ENCODE results near the gene TNFAIP3. TPM values are rescaled to one million over a fixed set of nuclear protein-coding genes. Genes with fewer than 3 reads are reported as not detected.

Gene TNFAIP3
- polyA plus RNA-seq, 3 donors, result 35.5 to 273 (median 38.4) TPM

- H3K4me2 ChIP-seq (replicated peaks; ENCODE audit: extremely low read depth, low read length, poor library complexity, severe bottlenecking), result peak overlapping the region; percentile 77
- 0% methylated on average over 10 of the region's 25 CpGs for WGBS (ENCODE audit: insufficient coverage)
- H3K27ac ChIP-seq (ENCODE audit: low read depth in 1 of 2, low read length in 2 of 2), result peak overlapping the region; percentile 97 to 98
- H3K9me3 Mint-ChIP-seq, result peaks cover 0 to 2% (median 0%) of the 10 kb centered on the region in 7 donors
- H3K79me2 ChIP-seq (ENCODE audit: insufficient read depth, low read length), result peaks cover 42% of the 10 kb centered on the region
- H3K9me3 ChIP-seq (replicated peaks in 1 of 2; ENCODE audit: control insufficient read depth in 1 of 2, insufficient read depth in 1 of 2, low read length in 2 of 2), result no peaks in the 10 kb centered on the region
- H3K4me1 ChIP-seq (ENCODE audit: control insufficient read depth in 1 of 2, insufficient read depth in 2 of 2, low read length in 2 of 2), result peaks cover 42 to 50% of the 10 kb centered on the region in 2 donors
- H3K4me3 Mint-ChIP-seq, result peak overlapping the region; percentile 87 to 93
- H3K27me3 ChIP-seq (ENCODE audit: control insufficient read depth in 2 of 2, insufficient read depth in 2 of 2, low read length in 2 of 2), result no peaks in the 10 kb centered on the region
- intact Hi-C loops (cut with micrococcal nuclease), result loop anchor here (2.0 to 5.0 kb wide), 6 partner anchors 20 to 160 kb away; no protein-coding TSS in a partner anchor
- H3K9ac ChIP-seq (ENCODE audit: insufficient read depth, low read length, poor library complexity, severe bottlenecking), result peak overlapping the region; percentile 89
- H3K27ac Mint-ChIP-seq, result peak overlapping the region; percentile 99 to 100 (median 99)
- peak overlapping the region; percentile 64 to 78 (median 69) for H3K4me3 ChIP-seq (replicated peaks in 1 of 3; ENCODE audit: low read depth in 2 of 3, low read length in 3 of 3)
- peaks cover 40% of the 10 kb centered on the region for H4K20me1 ChIP-seq (ENCODE audit: insufficient read depth, low read length)
- TF ChIP-seq, protein P1, sequence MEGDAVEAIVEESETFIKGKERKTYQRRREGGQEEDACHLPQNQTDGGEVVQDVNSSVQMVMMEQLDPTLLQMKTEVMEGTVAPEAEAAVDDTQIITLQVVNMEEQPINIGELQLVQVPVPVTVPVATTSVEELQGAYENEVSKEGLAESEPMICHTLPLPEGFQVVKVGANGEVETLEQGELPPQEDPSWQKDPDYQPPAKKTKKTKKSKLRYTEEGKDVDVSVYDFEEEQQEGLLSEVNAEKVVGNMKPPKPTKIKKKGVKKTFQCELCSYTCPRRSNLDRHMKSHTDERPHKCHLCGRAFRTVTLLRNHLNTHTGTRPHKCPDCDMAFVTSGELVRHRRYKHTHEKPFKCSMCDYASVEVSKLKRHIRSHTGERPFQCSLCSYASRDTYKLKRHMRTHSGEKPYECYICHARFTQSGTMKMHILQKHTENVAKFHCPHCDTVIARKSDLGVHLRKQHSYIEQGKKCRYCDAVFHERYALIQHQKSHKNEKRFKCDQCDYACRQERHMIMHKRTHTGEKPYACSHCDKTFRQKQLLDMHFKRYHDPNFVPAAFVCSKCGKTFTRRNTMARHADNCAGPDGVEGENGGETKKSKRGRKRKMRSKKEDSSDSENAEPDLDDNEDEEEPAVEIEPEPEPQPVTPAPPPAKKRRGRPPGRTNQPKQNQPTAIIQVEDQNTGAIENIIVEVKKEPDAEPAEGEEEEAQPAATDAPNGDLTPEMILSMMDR (IDR thresholded peaks at IDR 0.05), result no peak
- DNase-seq, result peak; percentile 59 to 82 (median 66)
- H3K27me3 Mint-ChIP-seq (ENCODE audit: low read depth in 3 of 3), result peaks cover 0 to 2% (median 1%) of the 10 kb centered on the region in 3 donors
- peaks cover 55% of the 10 kb centered on the region for H3K4me1 Mint-ChIP-seq
- peak overlapping the region; percentile 31 for H2AFZ ChIP-seq (ENCODE audit: insufficient read depth, low read depth, low read length, poor library complexity, severe bottlenecking)
- H3K36me3 Mint-ChIP-seq, result peaks cover 13 to 22% of the 10 kb centered on the region in 2 donors
- H3K36me3 ChIP-seq (replicated peaks in 1 of 2; ENCODE audit: control insufficient read depth in 1 of 2, insufficient read depth in 2 of 2, low read length in 2 of 2), result peaks cover 2 to 6% of the 10 kb centered on the region in 2 donors
Observed at GRCh38 chr6:137866200-137866913, 702 bp upstream of the TNFAIP3 start.

GRCh38 chr6:137867685-137868509 is 838 bp downstream of the TNFAIP3 start:
- Mint-ChIP-seq H3K27me3 (ENCODE audit: low read depth in 3 of 3) (peaks cover 0 to 2% (median 1%) of the 10 kb centered on the region in 3 donors), H3K4me3 (peak overlapping the region; percentile 93 to 96), H3K27ac (peak overlapping the region; percentile 94 to 99 (median 98)), H3K4me1 (peaks cover 68% of the 10 kb centered on the region), H3K36me3 (peaks cover 29 to 36% of the 10 kb centered on the region in 2 donors), H3K9me3 (peaks cover 0 to 2% (median 0%) of the 10 kb centered on the region in 7 donors)
- Histone ChIP-seq H3K4me2 (replicated peaks; ENCODE audit: extremely low read depth, low read length, poor library complexity, severe bottlenecking) (peak overlapping the region; percentile 89), H3K9me3 (replicated peaks in 1 of 2; ENCODE audit: control insufficient read depth in 1 of 2, insufficient read depth in 1 of 2, low read length in 2 of 2) (no peaks in the 10 kb centered on the region), H2AFZ (ENCODE audit: insufficient read depth, low read depth, low read length, poor library complexity, severe bottlenecking) (no peak overlapping the region), H3K36me3 (replicated peaks in 1 of 2; ENCODE audit: control insufficient read depth in 1 of 2, insufficient read depth in 2 of 2, low read length in 2 of 2) (peaks cover 13 to 17% of the 10 kb centered on the region in 2 donors), H3K4me1 (ENCODE audit: control insufficient read depth in 1 of 2, insufficient read depth in 2 of 2, low read length in 2 of 2) (peaks cover 52 to 60% of the 10 kb centered on the region in 2 donors), H3K27ac (ENCODE audit: low read depth in 1 of 2, low read length in 2 of 2) (peak overlapping the region; percentile 91 to 95), H3K79me2 (ENCODE audit: insufficient read depth, low read length) (peaks cover 52% of the 10 kb centered on the region), H3K9ac (ENCODE audit: insufficient read depth, low read length, poor library complexity, severe bottlenecking) (peak overlapping the region; percentile 97), H4K20me1 (ENCODE audit: insufficient read depth, low read length) (peaks cover 55% of the 10 kb centered on the region), H3K27me3 (ENCODE audit: control insufficient read depth in 2 of 2, insufficient read depth in 2 of 2, low read length in 2 of 2) (no peaks in the 10 kb centered on the region), H3K4me3 (replicated peaks in 1 of 3; ENCODE audit: low read depth in 2 of 3, low read length in 3 of 3) (peak overlapping the region; percentile 73 to 93 (median 87))
- WGBS (ENCODE audit: insufficient coverage), result under 1% methylated on average over 25 of the region's 32 CpGs
- TF ChIP-seq, protein P1 (IDR thresholded peaks at IDR 0.05), result no peak
- DNase-seq, result peak in 2 of 3 donors; percentile 50 to 57
- intact Hi-C loops (cut with micrococcal nuclease), result loop anchor here (2.0 to 5.0 kb wide), 7 partner anchors 15 to 161 kb away; no protein-coding TSS in a partner anchor
